ENCODE data around the gene ZFAND3.

DNA sequence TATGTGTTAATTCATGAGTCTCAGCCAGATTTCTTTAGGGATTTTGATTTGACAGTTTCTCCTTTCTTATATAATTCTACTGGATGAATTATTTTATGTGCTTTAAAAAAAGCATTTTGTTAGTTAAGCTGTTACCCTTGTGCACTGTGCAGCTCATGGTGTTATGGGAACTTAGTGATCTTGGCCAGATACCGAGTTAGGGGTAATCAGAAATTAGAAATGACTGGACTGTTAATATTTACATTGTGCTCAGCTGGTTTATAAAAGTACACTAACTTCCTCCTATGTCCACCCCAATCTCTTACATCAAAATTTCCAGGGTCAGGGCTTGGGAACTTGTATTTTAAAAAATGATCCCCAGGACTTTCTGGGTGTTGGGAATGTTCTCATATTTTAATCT lies 260.0 kb downstream of the ZFAND3 start:
- TF ChIP-seq, protein P1, sequence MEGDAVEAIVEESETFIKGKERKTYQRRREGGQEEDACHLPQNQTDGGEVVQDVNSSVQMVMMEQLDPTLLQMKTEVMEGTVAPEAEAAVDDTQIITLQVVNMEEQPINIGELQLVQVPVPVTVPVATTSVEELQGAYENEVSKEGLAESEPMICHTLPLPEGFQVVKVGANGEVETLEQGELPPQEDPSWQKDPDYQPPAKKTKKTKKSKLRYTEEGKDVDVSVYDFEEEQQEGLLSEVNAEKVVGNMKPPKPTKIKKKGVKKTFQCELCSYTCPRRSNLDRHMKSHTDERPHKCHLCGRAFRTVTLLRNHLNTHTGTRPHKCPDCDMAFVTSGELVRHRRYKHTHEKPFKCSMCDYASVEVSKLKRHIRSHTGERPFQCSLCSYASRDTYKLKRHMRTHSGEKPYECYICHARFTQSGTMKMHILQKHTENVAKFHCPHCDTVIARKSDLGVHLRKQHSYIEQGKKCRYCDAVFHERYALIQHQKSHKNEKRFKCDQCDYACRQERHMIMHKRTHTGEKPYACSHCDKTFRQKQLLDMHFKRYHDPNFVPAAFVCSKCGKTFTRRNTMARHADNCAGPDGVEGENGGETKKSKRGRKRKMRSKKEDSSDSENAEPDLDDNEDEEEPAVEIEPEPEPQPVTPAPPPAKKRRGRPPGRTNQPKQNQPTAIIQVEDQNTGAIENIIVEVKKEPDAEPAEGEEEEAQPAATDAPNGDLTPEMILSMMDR (IDR thresholded peaks at IDR 0.05), result no peak
- TF ChIP-seq POLR2AphosphoS5 (IDR thresholded peaks at IDR 0.05), result no peak
